OCI-LY7 (cell line): ENCODE data around the gene PRSS50. TPM values are rescaled to one million over a fixed set of nuclear protein-coding genes. Genes with fewer than 3 reads are reported as not detected.

Experiments used
- Bru-seq: library from RNA; stranded (reverse); fragments of 400-500 nt; gene quantifications from one replicate; lab custom pipeline; 2021; lab: Mats Ljungman, UMichigan
- BruChase-seq, 2 experiments: library from RNA; stranded (reverse); fragments of 400-500 nt; gene quantifications; one replicate each; lab custom pipeline; 2021; lab: Mats Ljungman, UMichigan
- BruUV-seq: library from RNA; stranded (reverse); fragments of 400-500 nt; replicated peaks from 2 replicates; lab custom pipeline; 2021; lab: Mats Ljungman, UMichigan
- CTCF ChIA-PET: fragments of 300-600 bp; sonication (Branson Sonifier 250); formaldehyde crosslinking; loops from one replicate; lab custom pipeline; 2022; ENCODE audit warnings: antibody characterized with exemption; ENCODE audit not compliant: unreplicated experiment; lab: Charles Lee
- POLR2A ChIA-PET: fragments of 300-600 bp; sonication (Branson Sonifier 250); formaldehyde crosslinking; loops from one replicate; lab custom pipeline; 2022; ENCODE audit warnings: antibody characterized with exemption; lab: Charles Lee
- DNase-seq: peaks from one replicate; pipeline ENCODE4 v3.0.0-alpha.2; 2015; ENCODE audit warnings: low spot score
- H2AFZ ChIP-seq: fragments of 200-600 bp; sonication (generic), shearing (Covaris generic); 2 replicates; pipeline ENCODE4 v1.6.1; 2014; ENCODE audit warnings: mild to moderate bottlenecking, antibody characterized with exemption, low read length, moderate library complexity
- H3K27ac ChIP-seq: fragments of 200-600 bp; sonication (generic); 2 replicates; pipeline ENCODE4 v1.5.1; 2014; ENCODE audit warnings: mixed run types, low read depth, mild to moderate bottlenecking, moderate library complexity, low read length, inconsistent platforms; ENCODE audit not compliant: poor library complexity, severe bottlenecking
- H3K36me3 ChIP-seq: fragments of 200-600 bp; sonication (generic); 2 replicates; pipeline ENCODE4 v1.6.1; 2014; ENCODE audit warnings: mild to moderate bottlenecking, antibody characterized with exemption, low read length, moderate library complexity, mixed read lengths; ENCODE audit not compliant: insufficient read depth
- H3K4me1 ChIP-seq: fragments of 200-600 bp; sonication (generic); 2 replicates; pipeline ENCODE4 v1.5.1; 2014; ENCODE audit warnings: mild to moderate bottlenecking, low read length; ENCODE audit not compliant: insufficient read depth, poor library complexity, severe bottlenecking
- H3K4me2 ChIP-seq: fragments of 200-600 bp; sonication (generic); 2 replicates; pipeline ENCODE4 v1.6.1; 2014; ENCODE audit warnings: mild to moderate bottlenecking, low read length
- H3K4me3 ChIP-seq: fragments of 200-600 bp; sonication (generic); 2 replicates; pipeline ENCODE4 v1.5.1; 2014; ENCODE audit warnings: mild to moderate bottlenecking, low read depth, low read length; ENCODE audit not compliant: poor library complexity, severe bottlenecking
- H3K79me2 ChIP-seq: fragments of 200-600 bp; sonication (generic); 2 replicates; pipeline ENCODE4 v1.6.1; 2016; ENCODE audit warnings: low read depth, mild to moderate bottlenecking, low read length, moderate library complexity, mixed read lengths; ENCODE audit not compliant: insufficient read depth
- H3K9me2 ChIP-seq: fragments of 200-600 bp; sonication (generic); 2 replicates; pipeline ENCODE4 v1.6.1; 2016; ENCODE audit warnings: mild to moderate bottlenecking, low read length, mixed read lengths; ENCODE audit not compliant: insufficient read depth
- H3K9me3 ChIP-seq: fragments of 200-600 bp; sonication (generic); 2 replicates; pipeline ENCODE4 v1.6.1; 2014; ENCODE audit warnings: mild to moderate bottlenecking, mixed run types, low read length, mixed read lengths
- H4K20me1 ChIP-seq: fragments of 200-600 bp; sonication (generic); 2 replicates; pipeline ENCODE4 v1.6.1; 2014; ENCODE audit warnings: mild to moderate bottlenecking, antibody characterized with exemption, low read length, moderate library complexity, mixed read lengths; ENCODE audit not compliant: insufficient read depth
- EZH2phosphoT487 ChIP-seq: fragments of 200-600 bp; sonication (generic); IDR thresholded peaks from 2 replicates; pipeline ENCODE4 v1.6.1; 2018; ENCODE audit warnings: low read depth, borderline replicate concordance, mild to moderate bottlenecking, mixed run types, antibody characterized with exemption, low read length, moderate library complexity, mixed read lengths
- intact Hi-C: fragments of 100-400 bp; cut with micrococcal nuclease; formaldehyde crosslinking; loops from one replicate; pipeline ENCODE4 v1.10.0; 2022; ENCODE audit not compliant: unreplicated experiment
- long read RNA-seq: library from polyadenylated mRNA; stranded (forward); transcript quantifications from one replicate; pipeline ENCODE4 v2.0.0, GENCODE V29; 2022
- total RNA-seq, 2 experiments: library from RNA; depleted of rRNA in 1 of 2; stranded (reverse); fragments of >200 nt in 1 of 2; shearing (Covaris generic) in 1 of 2; gene quantifications; 2 replicates each; pipeline ENCODE4 v1.2.3, GENCODE V29; 2014 to 2022
- TF ChIP-seq, protein P1 (sequence below): fragments of 200-600 bp; sonication (generic); conservative IDR thresholded peaks from 2 replicates; pipeline ENCODE4 v1.5.1; 2014; ENCODE audit warnings: mild to moderate bottlenecking, antibody characterized with exemption, low read length, moderate library complexity, mixed read lengths

Gene PRSS50, protein sequence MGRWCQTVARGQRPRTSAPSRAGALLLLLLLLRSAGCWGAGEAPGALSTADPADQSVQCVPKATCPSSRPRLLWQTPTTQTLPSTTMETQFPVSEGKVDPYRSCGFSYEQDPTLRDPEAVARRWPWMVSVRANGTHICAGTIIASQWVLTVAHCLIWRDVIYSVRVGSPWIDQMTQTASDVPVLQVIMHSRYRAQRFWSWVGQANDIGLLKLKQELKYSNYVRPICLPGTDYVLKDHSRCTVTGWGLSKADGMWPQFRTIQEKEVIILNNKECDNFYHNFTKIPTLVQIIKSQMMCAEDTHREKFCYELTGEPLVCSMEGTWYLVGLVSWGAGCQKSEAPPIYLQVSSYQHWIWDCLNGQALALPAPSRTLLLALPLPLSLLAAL
- not detected in 2 replicates for total RNA-seq (2014; rRNA removed; shearing (Covaris generic))
- not detected in 2 replicates for total RNA-seq (2022)
- not detected for Bru-seq, nascent RNA
- BruChase-seq, experiment 1, labeled RNA remaining after a 6-hour chase: not detected
- not detected for BruChase-seq, experiment 2, labeled RNA remaining after a 2-hour chase
- long read RNA-seq: 0 reads

DNA sequence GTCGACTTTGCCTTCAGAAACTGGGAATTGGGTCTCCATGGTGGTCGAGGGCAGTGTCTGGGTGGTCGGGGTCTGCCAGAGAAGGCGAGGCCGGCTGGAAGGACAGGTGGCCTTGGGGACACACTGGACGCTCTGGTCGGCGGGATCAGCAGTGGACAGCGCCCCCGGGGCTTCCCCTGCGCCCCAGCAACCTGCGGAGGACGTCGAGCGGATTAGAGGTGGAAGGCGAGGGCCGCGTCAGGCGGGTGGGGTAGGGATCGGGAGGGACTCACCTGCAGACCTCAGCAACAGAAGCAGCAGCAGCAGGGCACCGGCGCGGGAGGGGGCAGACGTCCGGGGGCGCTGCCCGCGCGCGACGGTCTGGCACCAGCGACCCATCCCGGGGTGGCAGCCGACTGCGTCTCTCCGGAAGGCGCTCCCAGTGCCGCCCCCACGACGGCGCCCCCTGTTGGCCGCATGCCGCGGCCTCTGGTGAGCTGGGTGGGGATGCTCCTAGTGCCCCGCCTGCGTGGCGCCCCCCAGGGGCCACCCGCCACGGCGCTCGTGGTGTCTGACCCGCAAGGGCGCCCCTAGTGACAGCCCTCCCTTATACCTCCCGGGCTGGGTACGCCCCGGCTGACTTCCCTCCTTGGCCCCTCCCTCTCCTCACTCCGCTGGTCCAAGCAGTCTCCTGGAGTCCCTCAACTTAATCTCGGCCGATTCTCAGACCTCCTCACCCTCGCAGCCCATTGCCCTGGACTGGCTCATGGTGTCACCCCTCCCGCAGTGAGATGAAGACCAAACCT lies at the start of gene PRSS50:
PRSS50 (minus strand) TSS at position 423 of the 785 bp plus-strand sequence; CDS start at position 378, 45 bp downstream.
- H3K79me2 ChIP-seq: no peaks in the 10 kb centered on the region
- no peak within 1 kb of the TSS for H3K4me2 ChIP-seq
- no peaks in the 10 kb centered on the region for H3K9me2 ChIP-seq
- intact Hi-C loops: no loop called here
- H2AFZ ChIP-seq: no peak within 1 kb of the TSS
- H4K20me1 ChIP-seq: no peaks in the 10 kb centered on the region
- no peaks in the 10 kb centered on the region for H3K9me3 ChIP-seq
- no peak for TF ChIP-seq EZH2phosphoT487
- TF ChIP-seq, protein P1, sequence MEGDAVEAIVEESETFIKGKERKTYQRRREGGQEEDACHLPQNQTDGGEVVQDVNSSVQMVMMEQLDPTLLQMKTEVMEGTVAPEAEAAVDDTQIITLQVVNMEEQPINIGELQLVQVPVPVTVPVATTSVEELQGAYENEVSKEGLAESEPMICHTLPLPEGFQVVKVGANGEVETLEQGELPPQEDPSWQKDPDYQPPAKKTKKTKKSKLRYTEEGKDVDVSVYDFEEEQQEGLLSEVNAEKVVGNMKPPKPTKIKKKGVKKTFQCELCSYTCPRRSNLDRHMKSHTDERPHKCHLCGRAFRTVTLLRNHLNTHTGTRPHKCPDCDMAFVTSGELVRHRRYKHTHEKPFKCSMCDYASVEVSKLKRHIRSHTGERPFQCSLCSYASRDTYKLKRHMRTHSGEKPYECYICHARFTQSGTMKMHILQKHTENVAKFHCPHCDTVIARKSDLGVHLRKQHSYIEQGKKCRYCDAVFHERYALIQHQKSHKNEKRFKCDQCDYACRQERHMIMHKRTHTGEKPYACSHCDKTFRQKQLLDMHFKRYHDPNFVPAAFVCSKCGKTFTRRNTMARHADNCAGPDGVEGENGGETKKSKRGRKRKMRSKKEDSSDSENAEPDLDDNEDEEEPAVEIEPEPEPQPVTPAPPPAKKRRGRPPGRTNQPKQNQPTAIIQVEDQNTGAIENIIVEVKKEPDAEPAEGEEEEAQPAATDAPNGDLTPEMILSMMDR: peak; percentile 66
- H3K4me1 ChIP-seq: no peaks in the 10 kb centered on the region
- BruUV-seq: no TSS peak
- no peaks in the 10 kb centered on the region for H3K36me3 ChIP-seq
- CTCF ChIA-PET: no interaction called here
- POLR2A ChIA-PET: no interaction called here
- DNase-seq: no peak
- H3K4me3 ChIP-seq: no peak within 1 kb of the TSS
- no peak within 1 kb of the TSS for H3K27ac ChIP-seq

DNA sequence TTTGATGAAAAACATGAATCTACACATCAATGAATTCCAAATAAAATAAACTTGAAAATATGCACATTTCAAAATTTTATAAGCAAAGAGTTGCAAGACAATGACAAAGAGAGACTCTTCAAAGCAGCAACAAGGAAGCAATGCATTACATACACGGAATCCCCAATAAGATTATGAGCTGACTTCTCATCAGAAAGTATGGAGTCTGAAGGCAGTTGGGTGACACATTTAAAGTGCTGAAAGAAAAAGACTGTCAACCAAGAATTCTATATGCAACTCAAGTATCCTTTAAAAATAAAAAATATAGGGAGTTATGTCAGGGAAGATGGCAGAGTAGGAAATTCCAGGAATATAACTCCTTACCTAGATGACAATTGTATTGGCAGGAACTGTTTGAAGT lies 46.5 kb upstream of the PRSS50 start:
- ChIA-PET POLR2A (no interaction called here), CTCF (no interaction called here)
- Histone ChIP-seq H3K79me2 (no peaks in the 10 kb centered on the region), H3K27ac (no peak overlapping the region), H3K9me3 (no peaks in the 10 kb centered on the region), H3K4me3 (no peak overlapping the region), H3K9me2 (no peaks in the 10 kb centered on the region), H3K4me1 (no peaks in the 10 kb centered on the region), H3K4me2 (no peak overlapping the region), H3K36me3 (no peaks in the 10 kb centered on the region), H4K20me1 (no peaks in the 10 kb centered on the region), H2AFZ (no peak overlapping the region)
- BruUV-seq: no TSS peak
- TF ChIP-seq EZH2phosphoT487: no peak
- TF ChIP-seq, protein P1: no peak
- no peak for DNase-seq
- intact Hi-C loops: no loop called here
